Measurements from ENCODE around the gene NVL. TPM values are rescaled to one million over a fixed set of nuclear protein-coding genes. Genes with fewer than 3 reads are reported as not detected.

Gene NVL
- total and polyA plus RNA-seq, 10 donors, result 23.3 to 61.9 (median 35.0) TPM

- no peak for TF ChIP-seq POLR2AphosphoS5 (IDR thresholded peaks at IDR 0.05)
- no peak for TF ChIP-seq CTCF (IDR thresholded peaks at IDR 0.05 in 8 of 11, conservative IDR thresholded peaks at IDR 0.05 in 3 of 11)
- TF ChIP-seq POLR2A (IDR thresholded peaks at IDR 0.05), result no peak
- WGBS, 5 donors, result 68 to 77% (median 74%) methylated on average over 11 of the region's 11 CpGs
- peak overlapping the region in 3 of 8 donors; percentile 1 to 56 (median 20) for H3K27ac ChIP-seq
These were observed 62.8 kb downstream of the NVL start for GRCh38 chr1:224266915-224267856.

GRCh38 chr1:224266105-224266914 is 63.7 kb downstream of the NVL start:
- 60 to 73% (median 70%) methylated on average over 3 of the region's 3 CpGs for whole genome bisulfite sequencing, 5 donors
- H3K27me3 ChIP-seq (replicated peaks in 1 of 7), result no peaks in the 10 kb centered on the region
- no peak overlapping the region for H3K4me3 ChIP-seq
- intact Hi-C loops (cut with DNase I; ENCODE audit: low total_unique reads), result no loop called here
- H3K27ac ChIP-seq, result peak overlapping the region in 4 of 8 donors; percentile 1 to 56 (median 22)
- no peak for DNase-seq
- no peaks in the 10 kb centered on the region for H3K9me3 ChIP-seq
- TF ChIP-seq POLR2A (IDR thresholded peaks at IDR 0.05) (no peak), POLR2AphosphoS5 (IDR thresholded peaks at IDR 0.05) (peak in 1 of 3 donors; percentile 13), CTCF (IDR thresholded peaks at IDR 0.05 in 8 of 11, conservative IDR thresholded peaks at IDR 0.05 in 3 of 11) (no peak)
- H3K36me3 ChIP-seq, result peaks cover 0 to 83% (median 10%) of the 10 kb centered on the region in 6 donors
- H3K4me1 ChIP-seq, result peaks cover 0 to 13% (median 10%) of the 10 kb centered on the region in 6 donors

More at GRCh38 chr1:224266915-224267856, 62.8 kb downstream of the NVL start:
- Histone ChIP-seq H3K4me3 (no peak overlapping the region), H3K9me3 (no peaks in the 10 kb centered on the region), H3K27me3 (replicated peaks in 1 of 7) (no peaks in the 10 kb centered on the region), H3K36me3 (peaks cover 0 to 88% (median 13%) of the 10 kb centered on the region in 6 donors), H3K4me1 (peaks cover 0 to 13% (median 10%) of the 10 kb centered on the region in 6 donors)
- intact Hi-C loops (cut with DNase I; ENCODE audit: low total_unique reads), result no loop called here
- no peak for DNase-seq

GRCh38 chr1:224264321-224264720 is 65.7 kb downstream of the NVL start:
- Histone ChIP-seq H3K36me3 (peaks cover 0 to 78% (median 3%) of the 10 kb centered on the region in 6 donors), H3K27me3 (replicated peaks in 1 of 7) (no peaks in the 10 kb centered on the region), H3K9me3 (no peaks in the 10 kb centered on the region), H3K4me1 (peaks cover 0 to 13% (median 10%) of the 10 kb centered on the region in 6 donors), H3K4me3 (no peak overlapping the region), H3K27ac (no peak overlapping the region)
- no peak for DNase-seq
- no peak for TF ChIP-seq CTCF (IDR thresholded peaks at IDR 0.05 in 8 of 11, conservative IDR thresholded peaks at IDR 0.05 in 3 of 11)
- TF ChIP-seq POLR2AphosphoS5 (IDR thresholded peaks at IDR 0.05), result no peak
- TF ChIP-seq POLR2A (IDR thresholded peaks at IDR 0.05), result no peak
- intact Hi-C loops (cut with DNase I; ENCODE audit: low total_unique reads), result no loop called here
- WGBS, 5 donors, result 81 to 97% (median 83%) methylated on average over 5 to 6 of the region's 6 CpGs
